GM21576 (cell line): ENCODE results near the gene EVX2.
A peak's percentile ranks its signal among the peaks of the same experiment; 100 is the strongest.

Experiments
- ATAC-seq: cut with Tn5 transposase; IDR thresholded peaks from one replicate; pipeline ENCODE4 v1.9.1; 2021; ENCODE audit warnings: mild to moderate bottlenecking, moderate library complexity; ENCODE audit not compliant: unreplicated experiment

EVX2 gene

DNA sequence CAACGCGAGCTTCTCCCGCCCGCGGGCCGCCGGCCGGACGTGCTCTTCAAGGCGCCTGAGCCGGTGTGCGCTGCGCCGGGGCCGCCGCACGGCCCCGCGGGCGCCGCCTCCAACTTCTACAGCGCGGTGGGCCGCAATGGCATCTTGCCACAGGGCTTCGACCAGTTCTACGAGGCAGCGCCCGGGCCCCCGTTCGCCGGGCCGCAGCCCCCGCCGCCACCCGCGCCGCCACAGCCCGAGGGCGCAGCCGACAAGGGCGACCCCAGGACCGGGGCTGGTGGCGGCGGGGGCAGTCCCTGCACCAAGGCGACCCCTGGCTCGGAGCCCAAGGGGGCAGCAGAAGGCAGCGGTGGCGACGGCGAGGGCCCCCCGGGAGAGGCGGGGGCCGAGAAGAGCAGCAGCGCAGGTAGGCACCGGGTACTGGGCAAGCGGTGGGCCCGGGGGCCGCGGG lies 24.0 kb upstream of the EVX2 start:
- no peak for ATAC-seq

DNA sequence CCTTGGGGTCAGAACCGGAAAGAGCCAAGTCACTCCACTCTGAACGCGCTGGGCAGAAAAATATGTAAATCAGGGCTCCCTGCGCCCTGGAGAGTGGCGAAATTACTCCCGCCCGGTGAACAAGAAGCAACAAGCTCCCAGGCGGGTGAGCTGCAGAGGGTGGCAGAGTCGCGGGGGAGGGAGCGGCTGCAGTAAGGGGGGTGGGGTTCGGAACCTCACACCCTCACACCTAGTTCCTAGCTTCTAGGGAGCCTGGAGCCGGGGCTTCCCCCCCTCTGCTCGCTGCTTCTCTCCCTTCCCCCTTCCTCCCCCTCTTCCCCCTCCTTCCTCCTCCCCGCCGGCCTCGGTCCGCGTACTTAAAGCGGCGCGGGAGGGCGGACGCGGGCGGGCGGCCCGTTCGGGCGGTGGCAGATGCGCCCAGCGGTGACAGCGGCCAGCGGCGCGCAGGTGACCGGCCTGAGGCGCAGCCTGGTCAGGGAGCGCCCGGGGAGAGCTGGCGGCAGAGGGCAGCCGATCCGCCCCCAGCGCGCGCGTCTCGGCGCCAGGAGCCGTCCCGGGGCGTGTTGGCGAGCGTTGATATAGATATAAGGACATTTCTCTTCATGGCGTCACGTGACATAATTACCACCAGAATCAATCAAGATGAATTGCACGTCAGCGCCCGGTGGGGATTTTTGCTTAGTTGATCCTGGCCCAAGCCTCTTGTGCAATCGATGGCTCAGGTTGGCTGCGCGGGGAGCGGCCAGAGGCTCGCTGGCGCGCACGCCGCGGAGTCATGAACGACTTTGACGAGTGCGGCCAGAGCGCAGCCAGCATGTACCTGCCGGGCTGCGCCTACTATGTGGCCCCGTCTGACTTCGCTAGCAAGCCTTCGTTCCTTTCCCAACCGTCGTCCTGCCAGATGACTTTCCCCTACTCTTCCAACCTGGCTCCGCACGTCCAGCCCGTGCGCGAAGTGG lies 23.1 kb upstream of the EVX2 start, which contains the start of gene HOXD11:
TSS of gene HOXD11 (plus strand) at position 700 of the 959 bp plus-strand sequence. CDS start at position 776, 76 bp downstream.
- ATAC-seq: no peak

DNA sequence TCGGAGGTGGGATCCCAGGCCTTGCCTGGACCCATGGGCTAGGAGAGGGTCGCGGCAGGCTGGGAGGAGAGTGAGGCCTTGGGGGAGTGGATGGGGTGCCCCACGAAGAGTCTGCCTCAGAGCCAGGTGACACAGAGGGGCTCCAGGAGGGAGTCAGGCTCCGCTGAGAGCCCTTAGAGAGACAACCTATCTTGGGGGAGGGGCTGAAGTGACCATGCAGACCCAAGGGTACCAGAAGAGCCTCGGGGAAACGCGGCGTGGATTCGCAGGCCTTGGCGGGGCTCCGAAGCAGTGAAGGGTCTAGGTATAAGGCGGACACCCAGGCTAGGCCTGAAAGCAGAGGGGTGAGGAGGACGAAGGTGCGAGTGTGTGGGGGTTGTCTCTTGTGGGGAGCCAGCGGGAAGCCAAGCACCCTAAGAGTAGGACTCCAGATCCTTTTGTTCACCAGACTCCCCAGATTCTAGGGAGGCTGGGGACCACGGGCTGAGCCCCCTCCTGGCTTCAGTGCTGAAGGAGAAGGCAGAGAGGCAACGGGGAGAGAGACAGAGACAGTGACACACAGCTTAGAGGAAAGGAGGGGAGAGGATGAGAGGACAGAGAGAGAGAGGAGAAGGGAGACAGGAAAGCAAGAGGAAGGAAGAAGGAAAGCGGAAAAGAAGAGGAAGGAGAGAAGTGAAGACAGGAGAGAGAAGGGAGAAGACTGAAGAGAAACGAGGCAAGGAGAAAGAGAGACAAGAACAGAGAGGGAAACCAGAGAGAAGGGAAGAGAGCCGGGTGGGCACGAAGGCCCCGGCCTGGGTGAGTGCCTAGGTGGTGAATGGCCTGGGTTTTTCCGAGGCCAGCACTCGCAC lies 22.2 kb upstream of the EVX2 start:
- no peak for ATAC-seq

DNA sequence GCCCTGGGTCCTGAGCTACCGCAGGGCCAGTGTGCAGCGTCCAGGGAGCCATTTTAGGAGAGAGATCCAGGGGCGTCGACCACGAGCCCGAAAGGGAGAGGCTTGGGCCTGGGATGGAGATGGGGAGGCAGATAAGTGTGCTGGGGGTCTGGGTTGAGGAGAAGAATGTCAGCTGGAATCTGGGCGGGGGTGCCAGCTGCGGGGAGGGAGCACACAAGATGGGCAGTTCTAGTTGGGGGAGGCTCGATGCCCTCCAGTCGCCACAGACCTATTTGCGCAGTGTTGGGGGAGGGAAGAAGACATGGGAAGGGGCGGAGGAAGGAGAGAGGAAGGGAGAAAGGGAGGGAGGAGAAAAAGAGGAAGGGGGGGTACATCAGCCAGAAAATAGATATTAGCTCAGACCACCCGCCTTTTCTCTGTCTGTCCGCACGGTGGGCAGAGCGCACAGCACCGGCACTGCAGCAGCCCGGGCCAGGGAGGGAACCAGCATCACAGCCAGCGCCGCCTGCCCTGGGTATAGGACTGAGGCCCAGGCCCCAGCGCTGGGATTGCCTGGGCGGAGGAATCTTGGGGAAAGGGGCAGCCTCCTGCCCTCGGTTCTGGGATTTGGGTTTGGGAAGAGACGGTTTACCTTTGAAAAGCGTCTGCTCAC lies 21.4 kb upstream of the EVX2 start:
- ATAC-seq: no peak

DNA sequence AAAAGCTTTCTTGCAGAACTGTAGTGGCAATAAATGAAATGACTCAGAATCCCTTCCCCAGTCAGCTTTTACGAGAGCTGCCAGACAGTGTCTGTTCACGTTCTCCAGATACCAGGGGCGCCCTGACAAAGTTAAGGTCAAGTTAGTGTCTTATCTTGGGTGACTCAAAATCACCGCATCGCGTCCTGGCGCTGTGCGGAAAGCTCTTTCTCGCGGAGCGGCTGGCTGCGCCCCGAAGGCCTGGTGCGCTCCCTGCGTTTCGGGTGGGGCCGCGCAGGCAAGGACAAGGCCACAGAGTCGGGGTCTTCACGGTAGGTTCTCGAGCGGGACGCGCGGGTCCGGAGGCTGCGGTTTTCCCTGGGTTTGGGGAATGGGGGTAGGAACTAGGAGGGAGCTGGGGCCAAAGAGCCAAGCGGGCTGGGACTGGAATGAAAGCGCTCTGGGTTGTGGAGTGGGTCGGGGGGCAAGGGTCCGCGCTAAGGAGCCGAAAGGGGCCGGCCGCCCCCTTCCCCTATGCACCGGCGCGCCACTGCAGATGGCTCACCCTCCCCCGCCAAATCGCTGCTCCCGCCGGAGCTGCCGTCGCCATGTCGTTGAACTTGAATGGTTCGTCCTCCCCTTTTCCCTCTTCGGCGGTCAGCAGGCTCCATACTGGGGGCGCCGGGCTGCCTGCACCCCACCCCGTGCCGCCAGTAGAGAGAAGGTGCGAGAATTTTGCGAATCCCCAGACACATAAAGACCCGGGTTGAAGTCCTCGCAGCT lies 20.7 kb upstream of the EVX2 start:
- ATAC-seq: no peak

DNA sequence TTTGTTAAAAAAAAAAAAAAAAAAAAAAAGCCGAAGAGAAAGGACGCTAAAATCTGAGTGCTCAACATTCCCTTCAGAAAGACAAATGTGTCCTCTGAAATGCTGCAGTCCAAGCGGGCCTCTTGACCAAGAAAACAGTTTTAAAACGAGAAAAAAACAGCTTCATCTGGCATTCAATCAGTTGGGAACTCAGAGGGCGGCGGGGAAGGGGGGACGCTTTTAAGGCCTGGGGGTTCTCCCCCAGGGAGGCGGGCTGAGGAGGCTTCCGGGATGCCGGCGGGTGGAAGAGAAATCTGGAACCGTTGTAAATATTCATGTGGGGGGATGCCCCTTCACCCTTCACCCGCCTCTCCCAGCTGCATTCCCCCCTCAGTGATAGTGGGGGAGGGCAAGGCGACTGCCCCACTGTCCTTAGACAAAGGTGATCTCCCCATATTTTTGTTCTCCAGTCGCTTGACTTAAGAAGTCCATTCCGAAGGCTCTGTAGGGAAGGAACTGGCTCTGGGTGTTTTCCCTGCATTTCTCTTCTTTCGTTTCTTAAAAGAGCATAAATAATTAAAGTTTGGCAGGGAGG lies 20.1 kb upstream of the EVX2 start:
- ATAC-seq: no peak

DNA sequence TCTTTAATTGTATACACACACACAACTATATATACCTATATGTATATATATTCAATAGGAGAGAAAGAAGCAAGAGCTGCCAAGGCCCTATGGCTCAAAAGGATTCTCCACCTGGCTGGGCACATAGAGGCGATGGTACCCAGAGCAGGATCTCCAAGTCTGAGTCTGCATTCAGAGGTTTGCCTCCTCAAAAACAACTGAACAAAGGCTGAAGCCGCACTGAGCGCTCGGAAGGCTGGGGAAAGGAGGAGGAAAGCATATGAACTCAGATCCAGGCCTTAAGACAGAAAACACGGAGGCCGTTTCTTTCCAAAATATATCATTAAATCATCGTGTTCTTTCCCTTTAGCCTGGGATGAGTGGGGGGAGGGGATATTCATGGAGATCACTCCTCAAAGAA lies 19.4 kb upstream of the EVX2 start:
- ATAC-seq: no peak

DNA sequence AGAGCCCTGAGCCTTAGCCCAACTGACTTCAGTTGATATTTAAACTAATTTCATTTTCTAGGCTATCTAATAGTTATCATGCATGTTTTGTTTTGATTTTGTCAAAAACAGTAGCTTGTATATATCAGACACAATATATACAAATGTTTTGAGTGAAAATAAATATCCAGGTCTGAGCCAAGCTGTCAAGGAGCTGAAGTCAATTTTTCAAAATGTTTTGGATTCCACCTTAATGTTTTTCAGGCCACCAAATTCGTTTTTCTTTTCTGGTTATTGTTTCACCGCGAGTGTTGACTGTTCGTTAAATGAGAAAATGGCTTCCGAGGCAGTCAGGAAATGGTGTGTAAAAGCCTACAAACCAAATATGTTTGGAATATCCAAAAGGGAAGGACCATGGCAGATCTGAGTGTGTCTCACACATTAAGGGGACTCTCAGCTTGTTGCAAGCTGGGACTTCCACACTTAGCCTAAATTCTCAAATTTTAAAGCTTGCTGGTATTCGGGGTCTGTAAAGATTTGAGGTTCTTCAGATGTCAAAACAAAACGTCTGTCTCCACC lies 18.6 kb upstream of the EVX2 start:
- ATAC-seq: no peak

DNA sequence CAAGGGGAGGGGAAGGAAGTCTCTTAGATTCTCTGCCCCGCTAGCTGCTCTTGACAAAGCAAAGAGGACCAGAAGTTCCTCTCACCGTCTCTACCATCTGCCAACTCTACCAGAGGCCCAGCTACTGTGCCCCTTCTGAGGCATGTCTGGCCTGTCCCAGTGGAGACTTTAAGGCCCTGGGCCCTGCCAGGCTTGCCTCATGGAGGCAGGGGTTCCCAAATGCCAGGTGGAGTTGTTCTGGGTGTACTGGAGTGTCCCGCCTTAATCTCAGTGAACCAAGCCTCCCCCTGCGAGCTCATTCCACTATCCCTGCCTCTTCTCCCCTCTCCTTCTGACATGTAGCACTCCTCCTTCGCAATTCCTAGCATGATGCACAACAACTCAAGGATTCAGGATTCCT lies 18.1 kb upstream of the EVX2 start:
- no peak for ATAC-seq

DNA sequence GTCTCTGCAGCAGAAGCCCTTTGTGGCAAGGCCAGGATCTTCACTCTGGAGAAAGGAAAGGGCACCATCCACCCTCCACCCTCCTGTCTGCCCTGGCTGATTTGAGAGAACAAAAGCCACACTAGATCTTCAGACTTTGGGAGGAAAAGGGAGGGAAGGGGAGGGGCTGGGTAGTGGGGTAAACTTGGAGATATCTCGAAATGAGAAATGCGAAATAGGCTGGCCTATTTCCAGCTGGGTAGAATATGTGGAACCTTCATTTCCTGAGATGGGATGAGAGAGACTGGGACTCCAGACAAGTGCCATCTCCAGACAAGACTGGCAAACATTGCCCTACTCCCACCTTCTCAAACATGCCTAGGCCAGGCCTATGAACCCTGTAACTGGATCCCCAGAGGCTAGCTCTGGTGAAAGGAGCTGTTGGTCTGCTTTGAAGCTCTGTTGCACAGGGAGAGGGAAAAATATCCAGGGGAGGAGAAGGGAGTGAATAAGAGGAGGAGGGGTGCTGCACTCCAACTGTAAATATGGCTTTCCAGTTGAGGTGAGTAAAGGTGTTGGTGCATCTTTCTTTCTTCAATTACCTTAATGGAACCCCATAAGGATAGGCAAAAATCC lies 17.6 kb upstream of the EVX2 start:
- no peak for ATAC-seq

DNA sequence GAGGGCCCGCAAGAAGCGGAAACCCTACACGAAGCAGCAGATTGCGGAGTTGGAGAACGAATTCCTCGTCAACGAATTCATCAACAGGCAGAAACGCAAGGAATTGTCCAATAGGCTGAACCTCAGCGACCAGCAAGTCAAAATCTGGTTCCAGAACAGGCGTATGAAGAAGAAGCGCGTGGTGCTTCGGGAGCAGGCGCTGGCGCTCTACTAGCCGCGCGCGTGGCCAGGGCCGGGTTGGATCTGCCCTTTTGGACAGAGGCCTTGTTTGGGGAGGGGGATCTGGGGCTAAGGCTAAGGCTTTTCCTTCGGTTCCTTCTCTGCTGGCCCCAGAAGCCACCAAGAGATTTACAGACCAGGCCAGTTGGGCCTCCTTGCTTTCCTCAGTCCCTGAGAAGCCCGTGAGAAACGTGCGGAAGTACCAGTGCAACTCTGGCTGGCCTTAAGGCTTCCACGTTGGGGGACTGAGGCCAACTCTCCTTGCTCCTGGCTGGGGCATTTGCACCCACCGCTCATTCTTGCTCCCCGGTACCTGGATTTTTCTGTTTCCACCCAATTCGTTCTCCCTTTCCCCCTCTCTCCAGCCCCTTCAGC lies 16.9 kb upstream of the EVX2 start:
- ATAC-seq: no peak

DNA sequence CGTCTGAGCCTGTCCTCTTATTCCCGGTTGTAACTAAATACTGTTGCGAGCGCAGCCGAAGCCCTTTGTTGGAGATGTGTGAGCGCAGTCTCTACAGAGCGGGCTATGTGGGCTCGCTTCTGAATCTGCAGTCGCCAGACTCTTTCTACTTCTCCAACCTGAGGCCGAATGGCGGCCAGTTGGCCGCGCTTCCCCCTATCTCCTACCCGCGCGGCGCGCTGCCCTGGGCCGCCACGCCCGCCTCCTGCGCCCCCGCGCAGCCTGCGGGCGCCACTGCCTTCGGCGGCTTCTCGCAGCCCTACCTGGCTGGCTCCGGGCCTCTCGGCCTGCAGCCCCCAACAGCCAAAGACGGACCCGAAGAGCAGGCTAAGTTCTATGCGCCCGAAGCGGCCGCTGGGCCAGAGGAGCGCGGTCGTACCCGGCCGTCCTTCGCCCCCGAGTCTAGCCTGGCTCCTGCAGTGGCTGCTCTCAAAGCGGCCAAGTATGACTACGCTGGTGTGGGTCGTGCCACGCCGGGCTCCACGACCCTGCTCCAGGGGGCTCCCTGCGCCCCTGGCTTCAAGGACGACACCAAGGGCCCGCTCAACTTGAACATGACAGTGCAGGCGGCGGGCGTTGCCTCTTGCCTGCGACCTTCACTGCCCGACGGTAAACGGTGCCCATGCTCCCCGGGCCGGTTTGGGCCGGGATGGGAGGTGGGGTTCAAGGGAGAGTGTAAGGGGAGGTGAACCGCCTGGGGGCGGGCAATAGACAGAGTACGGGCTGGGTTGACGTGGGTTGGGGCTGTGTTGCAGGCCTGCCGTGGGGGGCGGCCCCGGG lies 16.2 kb upstream of the EVX2 start, which contains the start of gene HOXD12:
TSS of gene HOXD12 (plus strand) at position 68 of the 819 bp plus-strand sequence. CDS start at position 75, 7 bp downstream.
- no peak for ATAC-seq

DNA sequence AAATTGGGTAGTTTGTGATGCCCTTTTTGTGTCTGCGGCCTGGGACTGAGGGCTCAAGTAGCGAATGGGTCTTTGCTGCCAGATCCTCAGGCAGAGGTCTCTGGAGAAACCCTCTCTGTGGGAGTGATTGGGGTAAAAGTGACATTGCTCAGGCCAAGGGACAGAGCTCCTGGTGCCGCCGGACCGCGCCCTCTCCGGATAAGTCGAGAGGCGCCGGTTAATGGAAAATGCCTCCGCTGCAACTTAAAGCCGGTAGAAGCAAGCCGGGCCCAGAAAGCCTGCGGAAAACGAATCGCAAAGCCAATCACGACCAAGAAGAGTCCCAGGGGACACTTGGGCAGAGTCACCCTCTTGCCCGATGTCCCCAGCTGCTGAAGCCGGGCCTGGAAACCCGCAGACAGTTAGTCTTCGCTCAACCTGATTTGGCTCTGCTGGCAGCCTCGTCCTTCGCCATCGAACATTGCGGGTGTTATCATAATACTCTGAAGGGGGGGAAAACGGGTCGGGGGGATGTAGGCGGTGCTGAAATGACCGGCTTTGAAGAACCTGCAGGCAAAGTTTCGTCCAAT lies 15.5 kb upstream of the EVX2 start:
- no peak for ATAC-seq

DNA sequence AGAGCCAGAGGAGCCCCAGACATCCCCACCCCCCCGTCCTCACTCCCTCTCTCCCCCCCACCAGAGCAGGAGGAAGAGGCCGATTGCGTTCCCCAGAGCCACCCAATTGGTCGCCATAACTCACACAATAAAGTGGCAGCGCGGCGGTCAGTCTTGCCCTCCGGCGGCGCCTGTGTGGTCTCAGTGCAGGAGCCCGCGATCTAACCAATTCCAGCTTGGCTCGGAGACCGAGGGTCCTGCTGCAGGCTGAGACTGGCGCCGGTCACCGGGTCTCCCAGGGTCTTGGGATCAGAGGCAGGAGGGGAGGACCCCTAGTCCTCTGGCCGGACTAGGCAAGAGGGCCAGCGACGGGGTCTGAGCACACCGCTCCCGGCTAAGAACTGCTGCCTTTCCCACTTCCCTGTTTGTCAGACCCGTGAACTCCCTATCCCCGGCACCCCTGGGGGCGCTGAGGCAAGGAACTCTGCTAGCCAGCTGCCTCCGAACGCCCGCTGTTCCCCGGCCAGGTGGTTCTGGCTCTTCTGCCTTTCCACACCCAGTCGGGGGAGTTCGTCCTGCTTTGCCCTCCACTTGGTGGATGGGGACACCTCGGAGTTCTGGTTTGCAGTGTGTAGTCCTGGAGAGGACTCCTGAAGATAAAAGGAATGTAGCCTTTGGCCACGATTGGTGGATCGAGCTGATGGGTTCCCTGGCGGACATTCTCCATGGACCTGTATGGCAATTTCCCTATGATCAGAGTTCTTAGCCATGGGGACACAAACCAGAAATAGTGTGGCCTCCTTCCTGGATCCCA lies 14.8 kb upstream of the EVX2 start:
- ATAC-seq: no peak

DNA sequence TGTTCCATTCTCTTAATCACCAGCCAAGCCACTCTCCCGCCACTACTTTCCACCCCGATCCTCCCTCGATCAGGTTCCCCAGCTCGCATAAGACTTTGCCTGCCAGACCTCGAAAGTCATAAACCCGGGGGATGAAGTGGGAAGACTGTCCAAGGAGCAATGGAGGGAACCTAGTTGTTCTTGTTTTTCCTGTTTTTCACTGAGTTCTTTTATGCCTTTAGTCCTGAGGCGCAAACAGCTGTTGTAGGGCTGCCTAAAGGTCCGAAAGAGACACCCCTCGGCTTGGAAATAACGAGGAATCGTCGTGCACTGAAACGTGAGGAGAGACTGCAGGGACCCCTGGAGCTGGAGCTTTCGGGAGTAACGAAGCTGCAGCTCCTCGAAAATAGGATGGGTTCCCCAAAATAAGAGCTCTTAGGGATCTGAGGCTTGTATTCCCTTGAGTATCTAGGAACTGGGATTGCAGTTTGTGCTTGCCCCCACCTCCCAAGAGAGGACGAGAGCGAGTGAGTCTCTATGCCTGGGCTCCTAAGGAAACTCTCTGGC lies 14.1 kb upstream of the EVX2 start:
- no peak for ATAC-seq

DNA sequence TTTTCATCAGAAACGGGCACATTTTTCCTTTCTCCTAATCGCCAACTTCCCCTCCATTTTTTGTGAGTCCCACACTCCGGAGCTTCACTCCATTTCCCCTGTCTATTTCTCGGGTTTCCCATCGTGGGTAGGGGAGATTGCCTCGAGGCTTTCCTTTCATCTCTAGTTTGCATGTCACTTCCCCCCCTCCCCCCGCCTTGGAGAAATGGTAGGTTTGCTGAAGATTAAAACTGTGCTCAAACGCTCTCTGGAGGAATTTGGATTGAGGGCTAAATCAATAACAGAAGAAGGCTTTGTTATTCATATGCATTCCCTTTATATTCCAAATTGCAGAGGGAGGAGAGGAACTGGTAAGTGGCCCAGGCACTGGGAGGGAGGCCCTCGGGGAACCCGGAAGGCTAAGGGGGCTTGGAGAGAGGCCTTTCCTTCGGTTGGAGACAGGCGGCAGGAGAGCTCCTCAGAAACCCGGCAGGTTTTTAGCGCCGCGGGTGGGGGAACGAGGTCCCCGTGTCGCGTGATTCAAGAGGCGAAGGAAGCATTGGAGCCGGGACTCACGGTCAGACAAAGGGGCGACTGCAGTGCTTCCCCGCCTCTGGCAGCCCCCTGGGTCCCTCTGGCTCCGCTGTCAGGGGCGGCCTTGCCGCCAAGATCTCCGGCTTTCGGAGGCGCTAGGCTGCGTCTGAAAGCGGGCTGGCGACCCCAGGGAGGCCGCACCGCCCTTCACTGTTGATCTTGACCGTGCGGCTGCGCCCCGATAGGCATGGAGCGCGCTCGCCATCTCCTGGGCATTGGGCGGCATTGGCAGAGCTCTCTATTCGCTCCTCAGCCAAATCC lies 13.4 kb upstream of the EVX2 start:
- ATAC-seq: peak; percentile 74
